NCI-H2107 (cell line): Measurements from ENCODE around the gene BPI.
"Not testable (repeated sequence)": the region's sequence is repeated elsewhere in the genome, so short reads cannot be mapped to it uniquely, and the experiment has no call there.

Experiments
- DNase-seq: peaks from one replicate; lab custom pipeline; 2025; lab: John Stamatoyannopoulos, UW

BPI gene

GRCh38 chr20:38278131-38278530 is 25.8 kb upstream of the BPI start:
- DNase-seq, result no peak

DNA sequence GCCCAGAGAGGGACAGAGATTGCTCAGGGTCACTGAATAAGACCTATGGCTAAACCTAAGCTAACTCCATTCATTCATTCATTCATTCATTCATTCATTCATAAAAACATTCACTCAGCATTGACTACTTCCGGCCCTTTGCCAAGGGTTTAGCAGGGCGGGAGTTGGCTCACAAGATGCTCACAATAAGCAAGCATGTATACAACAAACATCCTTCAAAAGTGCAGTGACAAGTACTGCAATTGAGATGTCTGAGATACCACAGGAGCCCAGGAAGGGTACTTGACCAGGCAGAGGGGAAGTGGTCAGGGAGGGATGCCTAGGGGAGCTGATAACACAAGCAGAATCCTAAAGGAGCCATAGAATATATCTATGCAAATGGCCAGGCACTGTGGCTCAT is 25.2 kb upstream of the BPI start:
- DNase-seq, result no peak

GRCh38 chr20:38281176-38281915 is 22.6 kb upstream of the BPI start:
- DNase-seq, result not testable (repeated sequence)

- DNase-seq, result no peak
These were observed 20.7 kb upstream of the BPI start for GRCh38 chr20:38283236-38283635.

- DNase-seq, result not testable (repeated sequence)
These were observed 19.8 kb upstream of the BPI start for GRCh38 chr20:38284066-38284650.

- DNase-seq, result no peak
These were observed 19.0 kb upstream of the BPI start for GRCh38 chr20:38284893-38285444.

DNA sequence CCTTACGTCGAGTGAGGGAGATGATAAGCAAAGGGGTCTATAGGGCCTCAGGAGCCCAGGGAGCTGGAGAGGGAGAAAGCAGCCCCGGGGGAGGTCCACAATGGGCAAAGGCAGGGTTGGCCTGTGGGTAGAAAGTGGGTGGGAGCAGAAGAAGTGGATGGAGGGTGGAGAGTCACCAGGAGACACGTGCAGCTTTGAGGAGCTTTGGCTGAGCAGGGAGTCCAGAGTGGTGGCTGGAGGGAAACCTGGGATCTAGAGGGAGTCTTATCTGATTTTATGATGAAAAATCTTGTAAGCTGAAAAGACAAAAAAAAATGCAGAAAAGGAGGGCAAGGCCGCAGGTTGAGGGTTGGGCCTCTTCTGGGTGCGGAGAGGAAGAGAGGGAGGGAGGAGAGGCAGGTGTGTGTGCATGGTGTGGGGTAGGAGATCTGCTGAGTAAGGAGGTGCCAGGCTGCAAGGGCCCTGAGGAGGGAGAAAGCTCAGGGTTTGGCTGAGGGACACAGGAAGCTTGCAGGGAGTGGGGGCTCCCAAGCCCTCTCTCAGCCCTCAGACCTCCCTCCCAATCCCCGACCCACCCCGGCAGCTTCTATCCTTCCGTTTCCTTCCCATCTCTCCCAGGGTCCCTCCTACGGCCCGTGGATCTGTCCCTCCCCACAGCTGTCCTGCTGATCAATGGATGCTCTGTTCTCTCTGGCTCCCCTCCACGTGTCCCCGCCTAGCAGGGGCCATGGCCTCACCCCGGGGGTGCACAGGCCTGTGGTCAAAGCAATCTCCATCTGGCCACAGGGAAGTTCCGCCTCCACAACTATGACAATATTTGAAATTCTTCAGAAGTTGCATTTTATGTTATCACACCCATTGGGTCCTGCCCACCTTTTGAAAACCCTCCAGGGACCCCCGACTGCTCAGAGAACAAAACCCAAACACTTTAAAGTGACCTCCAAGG is 17.1 kb upstream of the BPI start:
- DNase-seq, result no peak

- no peak for DNase-seq
These were observed 12.8 kb upstream of the BPI start for GRCh38 chr20:38290829-38291814.

- no peak for DNase-seq
These were observed 12.0 kb upstream of the BPI start for GRCh38 chr20:38291966-38292365.

DNA sequence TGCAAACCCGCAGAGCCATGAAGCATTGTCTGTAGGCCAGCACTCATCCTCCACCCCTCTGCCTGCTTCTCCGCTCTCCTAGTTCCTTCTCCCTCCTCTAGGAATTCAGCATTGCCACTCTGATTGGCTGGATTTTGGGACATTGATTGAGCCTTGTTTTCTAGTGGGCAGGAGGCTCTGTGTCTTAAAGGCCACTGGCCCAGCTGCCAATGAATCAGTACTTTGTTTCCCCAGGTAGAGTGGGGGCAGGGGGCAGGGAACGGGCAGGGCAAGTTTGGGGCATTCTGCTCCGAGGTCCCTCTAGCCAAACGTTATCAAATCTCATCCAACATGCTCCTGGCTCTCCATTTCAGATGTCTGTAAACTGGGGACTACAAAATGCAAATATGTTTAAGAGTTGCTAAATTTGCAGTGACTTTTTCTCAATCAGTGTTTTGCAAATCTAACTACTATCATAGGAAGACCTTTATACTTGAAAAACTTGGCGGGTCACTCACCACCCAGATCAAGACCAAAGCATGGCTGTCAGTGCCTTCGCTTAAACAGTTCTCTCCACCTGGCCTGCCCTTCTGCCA is 10.4 kb upstream of the BPI start:
- DNase-seq, result no peak

DNA sequence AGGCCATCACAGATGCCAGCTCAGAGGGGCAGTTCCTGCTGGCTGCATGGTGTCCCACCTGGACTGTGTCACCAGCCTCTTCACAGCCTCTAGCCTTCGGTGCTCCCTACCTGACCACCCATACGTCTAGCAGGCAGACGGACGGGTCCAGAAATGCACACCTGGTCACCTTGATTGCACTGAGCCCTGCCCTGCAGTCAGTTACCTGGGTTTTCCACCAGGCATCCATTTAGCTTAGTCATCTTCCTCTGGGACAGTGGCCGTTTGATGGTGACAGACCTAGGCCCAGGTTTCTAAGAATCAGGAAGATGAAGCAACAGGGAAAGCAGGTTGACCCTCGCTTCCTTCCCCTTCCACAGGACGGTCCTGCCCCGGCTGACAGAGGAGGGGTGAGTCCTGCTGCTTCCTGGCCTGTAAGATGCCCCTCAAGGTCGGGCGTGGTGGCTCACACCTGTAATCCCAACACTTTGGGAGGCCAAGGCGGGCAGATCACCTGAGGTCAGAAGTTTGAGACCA is 9.8 kb upstream of the BPI start:
- no peak for DNase-seq

DNA sequence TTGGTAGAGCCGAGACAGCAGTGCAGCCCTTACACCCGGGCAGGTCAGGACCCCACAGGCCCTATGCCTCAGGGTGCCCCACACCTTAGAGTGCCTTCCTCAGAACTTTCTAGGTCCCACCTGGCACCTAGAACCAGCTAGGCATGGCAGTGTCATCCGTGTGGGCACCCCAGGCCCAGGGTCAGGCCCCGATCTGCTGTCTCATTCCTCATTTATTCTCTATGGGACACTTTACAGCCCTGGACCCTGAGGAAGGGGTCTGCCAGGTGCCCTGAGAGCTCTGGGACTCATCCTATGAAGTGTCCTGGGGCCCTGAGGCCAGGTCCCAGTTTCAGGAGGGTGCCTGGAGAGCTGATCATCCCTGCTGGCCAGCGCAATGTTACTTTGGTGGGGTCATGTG is 8.1 kb upstream of the BPI start:
- DNase-seq, result no peak

DNA sequence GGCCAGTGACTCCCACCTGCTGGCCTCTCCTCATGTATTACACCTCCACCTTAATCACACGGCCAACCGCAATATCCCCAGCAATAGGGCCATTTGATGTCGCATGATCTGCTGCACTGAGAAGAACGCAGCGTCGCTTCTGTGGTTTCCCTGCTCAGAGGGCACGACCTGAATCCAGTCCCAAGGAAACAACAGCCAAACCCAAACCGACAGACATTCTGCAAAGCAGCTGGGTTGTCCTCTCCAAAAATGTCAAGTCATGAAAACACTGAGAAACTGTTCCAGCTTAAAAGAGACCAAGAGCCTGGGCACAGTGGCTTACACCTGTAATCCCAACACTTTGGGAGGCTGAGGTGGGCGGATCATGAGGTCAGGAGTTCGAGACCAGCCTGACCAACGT is 7.5 kb upstream of the BPI start:
- no peak for DNase-seq

DNA sequence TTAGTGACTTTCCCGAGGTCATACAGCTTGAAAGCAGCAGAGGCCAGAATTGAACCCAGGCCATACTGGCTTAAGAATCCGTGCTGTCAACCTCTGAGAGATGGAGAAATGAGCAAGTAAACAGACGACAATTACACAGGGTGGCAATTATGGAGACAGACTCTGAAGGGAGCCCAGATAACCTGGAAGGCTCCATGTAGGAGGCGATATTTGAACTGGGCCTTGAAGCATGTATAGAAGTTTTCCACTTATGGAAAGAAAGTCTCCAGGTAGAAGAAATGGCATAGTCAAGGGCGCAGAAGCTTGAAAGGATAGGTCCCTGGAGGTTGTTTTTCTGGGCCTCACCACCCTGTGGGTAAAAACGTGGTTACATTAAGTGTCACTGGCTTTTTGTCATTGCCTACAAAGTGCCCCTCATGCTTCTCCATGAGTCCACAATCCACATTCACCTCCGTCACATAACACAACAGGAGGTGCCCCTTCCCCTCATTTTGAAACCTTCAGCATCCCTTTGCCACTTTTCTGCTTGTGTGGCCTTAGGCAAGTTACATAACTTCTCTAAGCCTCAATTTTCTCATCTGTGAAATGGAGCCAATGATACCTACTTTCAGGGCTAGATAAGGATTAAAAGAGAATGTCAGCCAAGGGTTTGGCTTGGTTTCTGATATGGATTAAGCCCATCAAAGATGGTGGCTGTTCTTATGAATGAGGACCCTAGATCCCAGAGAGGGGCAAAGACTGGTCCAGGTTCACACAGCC is 5.9 kb upstream of the BPI start:
- no peak for DNase-seq

DNA sequence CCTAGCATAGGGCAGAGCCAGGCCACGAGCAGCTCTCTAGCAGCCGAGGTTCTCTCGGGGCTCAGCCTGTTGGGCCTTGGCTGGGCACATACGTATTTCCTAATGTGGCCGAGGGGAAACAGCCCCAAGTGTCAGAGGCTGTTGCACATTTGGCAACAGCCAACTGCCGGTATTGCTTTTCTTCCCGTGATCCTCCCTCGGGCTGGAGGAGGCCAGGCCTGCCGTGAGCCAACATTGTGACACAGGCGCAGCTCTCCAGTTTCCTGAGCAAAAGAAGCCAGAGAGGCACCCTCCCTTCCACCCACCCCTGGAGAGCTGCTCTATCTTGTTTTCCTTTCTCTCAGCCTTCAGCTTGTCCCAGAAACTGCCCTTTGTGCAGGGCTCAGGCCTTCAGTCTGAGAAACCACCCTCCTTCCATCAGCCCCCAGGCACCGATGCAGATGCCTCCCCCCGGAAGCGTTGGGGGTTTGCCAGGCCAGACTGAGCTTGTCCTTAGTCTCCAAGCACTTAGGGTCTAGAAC is 5.1 kb upstream of the BPI start:
- DNase-seq, result no peak

GRCh38 chr20:38299963-38300362 is 4.0 kb upstream of the BPI start:
- DNase-seq, result no peak

- no peak for DNase-seq
These were observed 3.5 kb upstream of the BPI start for GRCh38 chr20:38300438-38300837.

DNA sequence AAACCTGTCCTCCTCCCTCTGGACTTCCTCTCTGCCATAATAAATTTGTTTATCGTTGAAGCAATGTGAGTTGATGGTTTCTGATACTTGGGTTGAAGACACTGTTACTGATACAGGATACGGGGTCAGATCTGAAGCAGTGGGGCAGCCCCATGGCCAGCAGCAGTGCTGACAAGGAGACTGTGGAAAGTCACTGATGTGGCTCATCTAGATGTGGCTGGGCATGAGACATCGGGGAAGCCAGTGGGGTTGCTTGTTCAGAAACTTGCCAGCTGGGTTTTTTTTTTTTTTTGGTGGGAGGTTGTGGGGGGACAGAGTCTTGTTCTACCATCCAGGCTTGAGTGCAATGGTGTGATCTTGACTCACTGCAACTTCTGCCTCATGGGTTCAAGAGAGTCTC is 2.6 kb upstream of the BPI start:
- DNase-seq, result no peak

DNA sequence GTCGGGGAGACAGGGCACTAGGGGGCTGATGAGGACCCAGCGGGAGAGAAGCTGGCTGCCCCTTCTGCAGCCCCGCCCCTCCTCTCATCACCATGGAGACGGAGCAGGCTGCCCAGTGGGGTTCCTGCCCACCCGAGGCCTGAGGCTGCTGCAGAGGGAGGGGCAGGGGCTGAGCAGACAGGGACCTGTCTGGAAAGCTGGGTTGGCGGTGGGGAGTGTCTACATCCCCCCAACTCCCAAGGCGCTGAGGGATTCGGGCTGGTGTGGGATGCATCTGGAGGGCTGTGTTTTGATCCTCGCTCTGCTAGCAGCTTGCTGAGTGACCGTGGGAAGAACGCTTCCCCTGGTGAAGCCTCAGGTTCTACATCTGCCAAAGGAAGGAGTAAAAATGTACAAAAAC is 1.2 kb upstream of the BPI start:
- DNase-seq, result no peak
